Measurements from ENCODE around the gene POLR3GL.
A peak's percentile ranks its signal among the peaks of the same experiment; 100 is the strongest.

POLR3GL gene

GRCh38 chr1:145975216-145975615 is 10.7 kb downstream of the POLR3GL start:
- DNase-seq (ENCODE audit: low spot score): no peak

GRCh38 chr1:145977016-145977415 is 12.5 kb downstream of the POLR3GL start:
- no peak for DNase-seq (ENCODE audit: low spot score)

- peak; percentile 85 for DNase-seq (ENCODE audit: low spot score)
Measured at GRCh38 chr1:145977486-145978470, 13.3 kb downstream of the POLR3GL start.

GRCh38 chr1:145978471-145978853 is 14.0 kb downstream of the POLR3GL start:
- no peak for DNase-seq (ENCODE audit: low spot score)

- peak; percentile 97 for DNase-seq (ENCODE audit: low spot score)
Measured at GRCh38 chr1:145978854-145979745, 14.6 kb downstream of the POLR3GL start.

- peak; percentile 39 for DNase-seq (ENCODE audit: low spot score)
Measured at GRCh38 chr1:145979746-145980456, 15.4 kb downstream of the POLR3GL start.

GRCh38 chr1:145980457-145980994 is 16.0 kb downstream of the POLR3GL start:
- no peak for DNase-seq (ENCODE audit: low spot score)

GRCh38 chr1:145982010-145982723 is 17.7 kb downstream of the POLR3GL start:
- no peak for DNase-seq (ENCODE audit: low spot score)

GRCh38 chr1:145983206-145983675 is 18.8 kb downstream of the POLR3GL start:
- no peak for DNase-seq (ENCODE audit: low spot score)

- no peak for DNase-seq (ENCODE audit: low spot score)
Measured at GRCh38 chr1:145983960-145984830, 19.7 kb downstream of the POLR3GL start.

GRCh38 chr1:145985129-145985501 is 20.6 kb downstream of the POLR3GL start:
- no peak for DNase-seq (ENCODE audit: low spot score)

- DNase-seq (ENCODE audit: low spot score): no peak
Measured at GRCh38 chr1:145985502-145986439, 21.3 kb downstream of the POLR3GL start.

GRCh38 chr1:145986551-145986950 is 22.1 kb downstream of the POLR3GL start:
- DNase-seq (ENCODE audit: low spot score): no peak

- DNase-seq (ENCODE audit: low spot score): no peak
Measured at GRCh38 chr1:145987926-145988325, 23.4 kb downstream of the POLR3GL start.

GRCh38 chr1:145988773-145989172 is 24.3 kb downstream of the POLR3GL start:
- no peak for DNase-seq (ENCODE audit: low spot score)

- DNase-seq (ENCODE audit: low spot score): no peak
Measured at GRCh38 chr1:145990249-145990855, 25.9 kb downstream of the POLR3GL start.

- no peak for DNase-seq (ENCODE audit: low spot score)
Measured at GRCh38 chr1:145991735-145992412, 27.4 kb downstream of the POLR3GL start.

GRCh38 chr1:145992502-145992936 is 28.0 kb downstream of the POLR3GL start:
- DNase-seq (ENCODE audit: low spot score): no peak
